H1 (cell line): ENCODE measurements around the gene CCL5. TPM values are rescaled to one million over a fixed set of nuclear protein-coding genes. Genes with fewer than 3 reads are reported as not detected.

Source experiments
- ATF2 ChIP-seq: IDR thresholded peaks from 2 replicates; pipeline ENCODE4 v1.6.1; 2012; ENCODE audit warnings: low read length, inconsistent platforms
- BRCA1 ChIP-seq: IDR thresholded peaks from 2 replicates; pipeline ENCODE4 v1.6.1; 2012; ENCODE audit warnings: low read depth, low read length, improper control_type of control experiment
- HDAC6 ChIP-seq: IDR thresholded peaks from one replicate; pipeline ENCODE4 v1.7.1; 2012; ENCODE audit warnings: low read depth, mild to moderate bottlenecking, inconsistent platforms, low read length, moderate library complexity
- MAX ChIP-seq: IDR thresholded peaks from 2 replicates; pipeline ENCODE4 v1.6.1; 2012; ENCODE audit warnings: inconsistent platforms
- POLR2AphosphoS5 ChIP-seq: IDR thresholded peaks from 2 replicates; pipeline ENCODE4 v1.6.1; 2011; ENCODE audit warnings: low read depth, low read length
- TEAD4 ChIP-seq: IDR thresholded peaks from 2 replicates; pipeline ENCODE4 v1.6.1; 2012; ENCODE audit warnings: low read depth, low read length, inconsistent platforms, mixed read lengths
- polyA plus RNA-seq, 7 experiments: library from polyadenylated mRNA; depleted of rRNA in 3 of 7; stranded (reverse) in 5 of 7; unstranded in 2 of 7; fragments of >200 nt in 5 of 7; fragments of 200-250 nt in 2 of 7; gene quantifications; 1 replicate in 5 of 7; 2 replicates in 1 of 7; 4 replicates in 1 of 7; pipeline versions ENCODE4 v1.2.1 to v1.2.3, GENCODE V29; 2011 to 2013; ENCODE audit warnings: missing spikeins in 2 of 7, mixed read lengths in 2 of 7
- total RNA-seq: library from RNA; stranded (reverse); fragmentation: NEBNext Ultra II Directional; extraction: Animal tissue kit (Norgen Biotek cat#: 25700); gene quantifications from 2 replicates; pipeline ENCODE4 v1.2.1, GENCODE V29; 2021

Gene CCL5
- total and polyA plus RNA-seq, 2 of the 8 experiments (the other 6 are each of a cell fraction or from before 2014, with no cell fraction given): not detected

- TF ChIP-seq MAX (no peak), TEAD4 (no peak), HDAC6 (no peak), BRCA1 (no peak), POLR2AphosphoS5 (no peak), ATF2 (no peak)
Observed at GRCh38 chr17:35844547-35844946, 35.6 kb downstream of the CCL5 start (continued).
